Stomach (tissue), 19 donors: Measurements from ENCODE around the gene POLE4. TPM values are rescaled to one million over a fixed set of nuclear protein-coding genes. Genes with fewer than 3 reads are reported as not detected.

Experiments used
- DNase-seq, 2 donors: peaks; one replicate each; pipeline versions ENCODE4 v3.0.0 to v3.0.0-alpha.2; 2013 to 2019
- H3K27ac ChIP-seq, 5 donors: fragments of 200-600 bp in 4 of 5; sonication (generic) in 4 of 5; one replicate each; pipeline ENCODE4 v1.5.1; 2013 to 2019; ENCODE audit warnings: mild to moderate bottlenecking in 1 of 5, moderate library complexity in 1 of 5
- H3K27me3 ChIP-seq, 3 donors: fragments of 200-600 bp; sonication (generic); one replicate each; pipeline ENCODE4 v1.5.1; 2017 to 2019; ENCODE audit warnings: mixed run types in 1 of 3
- H3K36me3 ChIP-seq, 4 donors: fragments of 200-600 bp; sonication (generic); 1 replicate in 3 of 4; 2 replicates in 1 of 4; pipeline ENCODE4 v1.5.1; 2016 to 2019
- H3K4me1 ChIP-seq, 4 donors: fragments of 200-600 bp; sonication (generic); one replicate each; pipeline ENCODE4 v1.5.1; 2016 to 2019
- H3K4me3 ChIP-seq, 4 donors: fragments of 200-600 bp; sonication (generic) in 3 of 4; one replicate each; pipeline ENCODE4 v1.5.1; 2016 to 2019; ENCODE audit warnings: mild to moderate bottlenecking in 1 of 4
- H3K9me3 ChIP-seq, 4 donors: fragments of 200-600 bp; sonication (generic); one replicate each; pipeline ENCODE4 v1.5.1; 2016 to 2019
- CTCF ChIP-seq, 7 experiments: fragments of 450-650 bp in 4 of 7; fragments of 200-600 bp in 3 of 7; sonication (generic) in 3 of 7; IDR thresholded peaks; one replicate each; pipeline ENCODE4 v1.5.1; 2016 to 2019; ENCODE audit warnings: antibody characterized with exemption in 7 of 7, control low read depth in 2 of 7, mild to moderate bottlenecking in 1 of 7
- EP300 ChIP-seq: sonication (generic); formaldehyde crosslinking; IDR thresholded peaks from one replicate; pipeline ENCODE4 v1.6.1; 2017; ENCODE audit warnings: antibody characterized with exemption
- POLR2A ChIP-seq, 4 donors: fragments of 450-650 bp; IDR thresholded peaks; one replicate each; pipeline ENCODE4 v1.6.1; 2016; ENCODE audit warnings: antibody characterized with exemption in 4 of 4, control low read depth in 2 of 4, mild to moderate bottlenecking in 1 of 4, moderate library complexity in 1 of 4
- POLR2AphosphoS5 ChIP-seq, 3 donors: sonication (generic); formaldehyde crosslinking; IDR thresholded peaks; one replicate each; pipeline ENCODE4 v1.6.1; 2016; ENCODE audit warnings: antibody characterized with exemption in 3 of 3
- WGBS, 5 donors: extraction: QIAGEN DNeasy Blood & Tissue Kit in 3 of 5; methylation state at CpG; one replicate each; pipeline versions ENCODE4 v1.1.5 to v1.1.7; 2013 to 2018; 5-methylcytosine and 5-hydroxymethylcytosine counted together
- intact Hi-C: fragments of 100-400 bp; cut with DNase I; formaldehyde crosslinking; loops from one replicate; pipeline ENCODE4 v1.15.1; 2023; ENCODE audit warnings: low total_unique reads
- long read RNA-seq, 10 donors: transcript quantifications; one replicate each; lab custom pipeline, GENCODE V29; 2026
- polyA plus RNA-seq, 3 donors: library from polyadenylated mRNA; stranded (reverse); fragments of 200-250 nt; gene quantifications; one replicate each; pipeline ENCODE4 v1.2.3, GENCODE V29; 2013
- total RNA-seq, 5 donors: library from RNA; depleted of rRNA; stranded (reverse); fragments of >200 nt; gene quantifications; one replicate each; pipeline versions ENCODE4 v1.1.0 to v1.2.3, GENCODE V29; 2014 to 2016
- donor health status: healthy with polysubstance abuse.
- donor health status: Bipolar disorder and iron deficiency.
- donor health status: healthy.

Gene POLE4
- 10 to 100 TPM in 3 of 5 donors, 1 to 10 TPM in 2; 6.7 to 43.2 (median 19.6) TPM for total RNA-seq
- polyA plus RNA-seq = 100 to 1,000 TPM in 1 of 3 donors, 10 to 100 TPM in 2; 59.8 to 112 (median 92.1) TPM
- long read RNA-seq, donor 1, transcript POLE4-205 (4 exons, 1,248 nt) = major isoform, 13 of 14 reads
- long read RNA-seq, donor 1, partial matches to known transcripts = 0 of 14 reads
- long read RNA-seq, donor 1, other reads (novel, unspliced or antisense) = 0 of 14 reads
- long read RNA-seq, donor 2, transcript POLE4-205 (4 exons, 1,248 nt) = major isoform, 16 of 16 reads
- long read RNA-seq, donor 2, partial matches to known transcripts = 0 of 16 reads
- long read RNA-seq, donor 2, other reads (novel, unspliced or antisense) = 0 of 16 reads
- long read RNA-seq, donor 3, transcript POLE4-205 (4 exons, 1,248 nt) = major isoform, 17 of 19 reads
- long read RNA-seq, donor 3, partial matches to known transcripts = 0 of 19 reads
- long read RNA-seq, donor 3, other reads (novel, unspliced or antisense) = 0 of 19 reads
- long read RNA-seq, donor 4, partial matches to known transcripts = 0 of 3 reads
- long read RNA-seq, donor 4, other reads (novel, unspliced or antisense) = 0 of 3 reads
- long read RNA-seq, donor 5, transcript POLE4-205 (4 exons, 1,248 nt) = major isoform, 18 of 18 reads
- long read RNA-seq, donor 5, partial matches to known transcripts = 0 of 18 reads
- long read RNA-seq, donor 5, other reads (novel, unspliced or antisense) = 0 of 18 reads
- long read RNA-seq, donor 6 = 0 reads
- long read RNA-seq, donor 7, transcript POLE4-205 (4 exons, 1,248 nt) = major isoform, 20 of 20 reads
- long read RNA-seq, donor 7, partial matches to known transcripts = 0 of 20 reads
- long read RNA-seq, donor 7, other reads (novel, unspliced or antisense) = 0 of 20 reads
- long read RNA-seq, donor 8, transcript POLE4-205 (4 exons, 1,248 nt) = major isoform, 17 of 17 reads
- long read RNA-seq, donor 8, partial matches to known transcripts = 0 of 17 reads
- long read RNA-seq, donor 8, other reads (novel, unspliced or antisense) = 0 of 17 reads
- long read RNA-seq, donor 9, transcript POLE4-205 (4 exons, 1,248 nt) = major isoform, 14 of 14 reads
- long read RNA-seq, donor 9, partial matches to known transcripts = 0 of 14 reads
- long read RNA-seq, donor 9, other reads (novel, unspliced or antisense) = 0 of 14 reads
- long read RNA-seq, donor 10, transcript POLE4-205 (4 exons, 1,248 nt) = major isoform, 8 of 8 reads
- long read RNA-seq, donor 10, partial matches to known transcripts = 0 of 8 reads
- long read RNA-seq, donor 10, other reads (novel, unspliced or antisense) = 0 of 8 reads

- peak; percentile 95 to 96 for DNase-seq
- TF ChIP-seq POLR2A (IDR thresholded peaks at IDR 0.05) (peak in 1 of 4 donors; percentile 18), EP300 (no peak), CTCF (IDR thresholded peaks at IDR 0.05) (peak in 1 of 7 experiments; percentile 35), POLR2AphosphoS5 (IDR thresholded peaks at IDR 0.05) (peak in 2 of 3 donors; percentile 31 to 84)
- 0 to 2% (median 1%) methylated on average over 15 to 81 of the region's 81 CpGs for WGBS, 5 donors
- Histone ChIP-seq H3K27ac (peak within 1 kb of the TSS; percentile 87 to 98 (median 93)), H3K9me3 (no peaks in the 10 kb centered on the region), H3K36me3 (peaks cover 0 to 27% (median 8%) of the 10 kb centered on the region in 4 donors), H3K4me3 (peak within 1 kb of the TSS; percentile 62 to 80 (median 64)), H3K27me3 (no peaks in the 10 kb centered on the region), H3K4me1 (peaks cover 7 to 23% (median 15%) of the 10 kb centered on the region in 4 donors)
- intact Hi-C loops = no loop called here
Measured at GRCh38 chr2:74958274-74959105, at the start of gene POLE4. Gene POLE4 (plus strand): TSS chr2:74958643. CDS start chr2:74958680, 37 bp downstream.

- peak in 1 of 2 donors; percentile 20 for DNase-seq
- peak overlapping the region in 1 of 4 donors; percentile 22 for H3K4me3 ChIP-seq
- WGBS, 5 donors = 20 to 34% (median 29%) methylated on average over 27 to 31 of the region's 31 CpGs
- TF ChIP-seq EP300 (no peak), POLR2A (IDR thresholded peaks at IDR 0.05) (no peak), CTCF (IDR thresholded peaks at IDR 0.05) (no peak), POLR2AphosphoS5 (IDR thresholded peaks at IDR 0.05) (no peak)
- H3K27me3 ChIP-seq = peaks cover 0 to 40% (median 0%) of the 10 kb centered on the region in 3 donors
- no peaks in the 10 kb centered on the region for H3K9me3 ChIP-seq
- H3K27ac ChIP-seq = no peak overlapping the region
- H3K4me1 ChIP-seq = peaks cover 0 to 8% (median 5%) of the 10 kb centered on the region in 4 donors
- no peaks in the 10 kb centered on the region for H3K36me3 ChIP-seq
- intact Hi-C loops = no loop called here
Measured at GRCh38 chr2:74908748-74909444, 49.5 kb upstream of the POLE4 start.

- TF ChIP-seq CTCF (IDR thresholded peaks at IDR 0.05) (no peak), POLR2AphosphoS5 (IDR thresholded peaks at IDR 0.05) (no peak), POLR2A (IDR thresholded peaks at IDR 0.05) (no peak), EP300 (no peak)
- Histone ChIP-seq H3K4me3 (no peak overlapping the region), H3K36me3 (no peaks in the 10 kb centered on the region), H3K27me3 (peaks cover 0 to 44% (median 0%) of the 10 kb centered on the region in 3 donors), H3K27ac (no peak overlapping the region), H3K9me3 (no peaks in the 10 kb centered on the region), H3K4me1 (peaks cover 0 to 8% (median 5%) of the 10 kb centered on the region in 4 donors)
- 86 to 100% (median 89%) methylated on average over 1 of the region's 1 CpG for WGBS, 5 donors
- intact Hi-C loops = no loop called here
- DNase-seq = no peak
Measured at GRCh38 chr2:74910245-74910644, 48.2 kb upstream of the POLE4 start.
